ENCODE measurements around the gene INAFM2. TPM values are rescaled to one million over a fixed set of nuclear protein-coding genes. Genes with fewer than 3 reads are reported as not detected.

The INAFM2 gene
- total and polyA plus RNA-seq, 2 of the 4 experiments (the other 2 are of a cell fraction) = 10.4 to 14.0 TPM

- no peak overlapping the region for H4K8ac ChIP-seq (ENCODE audit: low read depth in 2 of 2, low read length in 2 of 2)
Measured at GRCh38 chr15:40306908-40307307, 16.6 kb upstream of the INAFM2 start.

More at GRCh38 chr15:40306908-40307307, 16.6 kb upstream of the INAFM2 start:
- no peak overlapping the region for H2AFZ ChIP-seq (replicated peaks; ENCODE audit: low read length, poor library complexity)
- H3K23ac ChIP-seq (ENCODE audit: low read depth, low read length) = no peak overlapping the region
- H2AK9ac ChIP-seq (replicated peaks; ENCODE audit: low read depth, low read length, poor library complexity) = no peak overlapping the region
- H3K79me1 ChIP-seq (ENCODE audit: low read depth in 1 of 2, low read length in 2 of 2) = no peaks in the 10 kb centered on the region
- H2AK5ac ChIP-seq (ENCODE audit: low read depth, low read length) = no peak overlapping the region
- H3K4me2 ChIP-seq (ENCODE audit: low read depth, low read length) = no peak overlapping the region
- H3K4ac ChIP-seq (ENCODE audit: low read depth, low read length) = no peak overlapping the region
- WGBS, 2 experiments (ENCODE audit: extremely low coverage in 2 of 2, insufficient read length in 1 of 2) = no CpG with 5 or more reads among the region's 7 CpGs
- H4K91ac ChIP-seq (ENCODE audit: insufficient read depth, low read depth, low read length) = no peak overlapping the region
- H2BK5ac ChIP-seq (ENCODE audit: low read depth, low read length, poor library complexity, severe bottlenecking) = no peak overlapping the region
- H4K5ac ChIP-seq (ENCODE audit: low read depth, low read length) = no peak overlapping the region
- no peak overlapping the region for H2BK15ac ChIP-seq (ENCODE audit: low read depth, low read length)
- no TSS peak for BruUV-seq (replicated peaks)
- H4K20me1 ChIP-seq (ENCODE audit: insufficient read depth, low read length) = no peaks in the 10 kb centered on the region
- H3K14ac ChIP-seq (replicated peaks; ENCODE audit: low read depth, low read length) = no peak overlapping the region
- intact Hi-C loops (cut with micrococcal nuclease) (no loop called here), dilution Hi-C loops (cut with HindIII; ENCODE audit: low sequenced_read_pairs, unreplicated experiment) (no loop called here), in situ Hi-C loops (cut with MboI; ENCODE audit: low sequenced_read_pairs) (no loop called here)
- H3K27me3 ChIP-seq (ENCODE audit: control insufficient read depth, insufficient read depth, low read length) = peaks cover 66% of the 10 kb centered on the region
- H3K9me1 ChIP-seq (ENCODE audit: insufficient read depth, low read length) = no peaks in the 10 kb centered on the region
- ChIA-PET POLR2A (ENCODE audit: unreplicated experiment) (no interaction called here), CTCF (interaction anchor here (0.8 to 2.2 kb wide), 3 partner anchors 19 to 33 kb away, joined by 3 to 8 read pairs (median 4); no protein-coding TSS in a partner anchor)
- H3K4me1 ChIP-seq (ENCODE audit: control insufficient read depth, insufficient read depth, low read length) = peaks cover 6% of the 10 kb centered on the region
- TF ChIP-seq POLR2A (IDR thresholded peaks at IDR 0.05; ENCODE audit: low read depth, low read length) (no peak), CTCF (conservative IDR thresholded peaks at IDR 0.05; ENCODE audit: low read depth, low read length) (no peak), FOS (IDR thresholded peaks at IDR 0.05; ENCODE audit: low read depth, low read length) (no peak), CHD1 (IDR thresholded peaks at IDR 0.05; ENCODE audit: low read depth, low read length) (no peak), ELK1 (IDR thresholded peaks at IDR 0.05; ENCODE audit: borderline replicate concordance, low read depth, low read length) (no peak), SMC3 (IDR thresholded peaks at IDR 0.05; ENCODE audit: low read depth, low read length) (no peak), RCOR1 (IDR thresholded peaks at IDR 0.05; ENCODE audit: insufficient replicate concordance, low read length) (no peak), USF2 (IDR thresholded peaks at IDR 0.05; ENCODE audit: low read depth, low read length) (no peak), RAD21 (IDR thresholded peaks at IDR 0.05; ENCODE audit: low read length) (no peak), RFX5 (IDR thresholded peaks at IDR 0.05; ENCODE audit: low read depth, low read length) (no peak), MAFK (IDR thresholded peaks at IDR 0.05; ENCODE audit: low read depth, low read length) (no peak), BHLHE40 (IDR thresholded peaks at IDR 0.05; ENCODE audit: low read depth, low read length) (no peak), NFE2L2 (IDR thresholded peaks at IDR 0.05; ENCODE audit: low read depth, low read length) (no peak), CEBPB (IDR thresholded peaks at IDR 0.05; ENCODE audit: low read depth, low read length) (no peak), MXI1 (IDR thresholded peaks at IDR 0.05; ENCODE audit: borderline replicate concordance, low read depth, low read length) (no peak), MAZ (IDR thresholded peaks at IDR 0.05; ENCODE audit: borderline replicate concordance, low read depth, low read length) (no peak)
- no peak overlapping the region for H3K4me3 ChIP-seq (ENCODE audit: insufficient read depth, low read depth, low read length)
- H3K27ac ChIP-seq (ENCODE audit: insufficient read depth, low read length) = no peak overlapping the region
- no peak overlapping the region for H3K56ac ChIP-seq (ENCODE audit: extremely low read depth, insufficient read depth, low read length)
- DNase-seq (no peak), ATAC-seq (ENCODE audit: low read depth) (no peak)
- no peak overlapping the region for H2BK20ac ChIP-seq (ENCODE audit: low read depth, low read length)
- no peaks in the 10 kb centered on the region for H3K36me3 ChIP-seq (ENCODE audit: control insufficient read depth, insufficient read depth, low read length)
- H3K9ac ChIP-seq (ENCODE audit: low read depth, low read length) = no peak overlapping the region
- no peak overlapping the region for H3K18ac ChIP-seq (ENCODE audit: low read depth, low read length)
- H3K9me3 ChIP-seq (ENCODE audit: control insufficient read depth, insufficient read depth, low read length) = no peaks in the 10 kb centered on the region
- no peak overlapping the region for H2BK120ac ChIP-seq (ENCODE audit: low read depth, low read length)
